HG02571 (cell line): Measurements from ENCODE around the gene SLC12A3.
"Not testable (repeated sequence)": the region's sequence is repeated elsewhere in the genome, so short reads cannot be mapped to it uniquely, and the experiment has no call there.

Source experiments
- ATAC-seq: cut with Tn5 transposase; IDR thresholded peaks from one replicate; pipeline ENCODE4 v1.9.1; 2021; ENCODE audit warnings: mild to moderate bottlenecking, moderate library complexity; ENCODE audit not compliant: unreplicated experiment

The SLC12A3 gene

DNA sequence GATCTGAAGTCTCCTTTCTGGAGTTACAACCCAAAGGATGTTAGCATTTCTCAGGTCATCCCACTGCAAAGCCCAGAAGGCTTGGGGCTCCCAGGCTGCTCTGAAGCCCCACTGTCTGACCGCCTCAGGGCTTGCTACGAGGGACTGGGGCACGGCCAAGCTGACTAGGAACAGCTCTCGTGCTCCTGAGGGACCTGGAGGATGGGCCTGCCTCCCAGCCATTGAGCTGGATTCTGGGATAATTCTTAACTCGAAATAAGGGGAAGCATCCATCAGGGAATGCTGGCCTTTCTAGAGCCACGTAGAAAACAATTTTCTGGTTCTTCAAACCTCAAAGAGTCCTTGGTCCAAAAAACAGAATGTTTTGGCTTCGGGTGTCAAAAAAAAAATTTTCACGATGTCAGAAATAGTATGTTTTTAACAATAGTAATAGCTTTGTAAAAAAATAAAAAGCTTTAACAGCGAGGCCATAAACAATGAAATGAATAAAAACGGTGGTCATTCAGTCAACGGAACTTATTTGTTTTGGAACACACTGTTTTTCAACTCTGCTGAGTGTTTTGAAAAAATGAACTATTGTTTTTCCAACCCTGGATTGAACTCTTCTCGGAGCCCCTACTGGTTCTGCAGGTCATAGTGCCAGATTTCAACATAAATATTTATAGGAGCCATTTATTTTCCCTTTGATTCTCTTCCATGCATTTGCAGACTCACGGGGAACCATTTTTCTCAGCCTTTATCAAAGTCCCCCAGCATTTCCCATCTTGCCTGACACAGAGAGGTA is 50.5 kb downstream of the SLC12A3 start:
- ATAC-seq, result no peak

- ATAC-seq, result peak; percentile 51
Measured at GRCh38 chr16:56916571-56917403, 51.8 kb downstream of the SLC12A3 start.

DNA sequence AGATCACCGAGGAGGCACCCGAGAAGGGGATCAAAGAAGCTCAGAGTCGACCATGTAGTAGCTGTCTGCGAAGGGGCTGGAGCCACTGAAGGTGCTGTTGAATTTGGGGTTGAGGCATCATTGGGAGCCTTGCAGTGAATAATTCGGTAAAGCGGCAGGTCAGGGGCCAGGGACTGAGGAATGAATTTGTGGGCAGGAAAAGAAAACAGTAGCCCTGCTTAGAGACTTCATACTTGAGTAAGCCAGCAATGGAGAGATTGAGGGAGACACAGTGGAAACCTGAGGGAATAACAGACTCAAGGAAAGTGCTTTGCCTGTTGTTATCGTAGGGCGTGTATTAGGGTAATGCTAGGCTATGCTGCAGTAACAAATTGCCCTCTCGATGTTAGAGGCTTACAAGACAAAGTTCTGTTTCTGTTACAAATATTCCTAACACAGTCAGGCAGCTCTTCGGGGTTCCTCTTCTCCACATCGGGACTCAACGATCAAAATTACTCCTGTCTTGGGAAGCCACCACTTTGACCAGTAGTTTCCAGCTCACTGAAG is 53.5 kb downstream of the SLC12A3 start:
- ATAC-seq, result no peak

DNA sequence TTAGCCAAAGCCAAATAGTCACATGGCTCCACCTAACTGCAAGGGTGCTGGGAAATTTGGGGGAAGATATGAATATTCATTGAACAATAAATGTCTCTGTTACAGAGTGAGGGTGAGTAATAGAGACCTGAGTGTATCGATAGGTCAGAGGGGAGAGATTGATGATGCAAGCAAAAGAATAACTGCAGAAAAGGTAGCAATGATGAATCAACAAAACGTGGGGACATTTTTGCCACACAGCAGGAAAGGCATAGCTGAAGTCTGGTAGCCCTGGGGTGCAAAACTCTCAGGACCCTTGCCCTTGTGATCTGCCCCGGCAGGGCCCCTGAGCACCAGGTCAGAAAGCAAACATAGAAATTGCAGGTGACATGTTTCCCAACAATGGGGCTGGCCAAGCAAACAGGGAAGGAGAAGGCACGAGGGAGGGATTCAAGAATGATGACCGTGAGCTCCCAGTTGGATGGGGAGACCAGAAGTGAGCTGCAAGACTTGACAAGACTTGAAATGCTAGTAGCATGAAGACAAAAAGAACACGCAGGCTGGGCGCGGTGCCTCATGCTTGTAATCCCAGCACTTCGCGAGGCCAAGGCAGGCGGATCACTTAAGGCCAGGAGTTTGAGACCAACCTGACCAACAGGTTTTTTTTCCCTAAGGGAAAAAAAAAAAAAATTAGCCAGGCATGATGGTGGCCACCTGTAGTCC is 54.2 kb downstream of the SLC12A3 start:
- no peak for ATAC-seq

- no peak for ATAC-seq
Measured at GRCh38 chr16:56921571-56921970, 56.6 kb downstream of the SLC12A3 start.

DNA sequence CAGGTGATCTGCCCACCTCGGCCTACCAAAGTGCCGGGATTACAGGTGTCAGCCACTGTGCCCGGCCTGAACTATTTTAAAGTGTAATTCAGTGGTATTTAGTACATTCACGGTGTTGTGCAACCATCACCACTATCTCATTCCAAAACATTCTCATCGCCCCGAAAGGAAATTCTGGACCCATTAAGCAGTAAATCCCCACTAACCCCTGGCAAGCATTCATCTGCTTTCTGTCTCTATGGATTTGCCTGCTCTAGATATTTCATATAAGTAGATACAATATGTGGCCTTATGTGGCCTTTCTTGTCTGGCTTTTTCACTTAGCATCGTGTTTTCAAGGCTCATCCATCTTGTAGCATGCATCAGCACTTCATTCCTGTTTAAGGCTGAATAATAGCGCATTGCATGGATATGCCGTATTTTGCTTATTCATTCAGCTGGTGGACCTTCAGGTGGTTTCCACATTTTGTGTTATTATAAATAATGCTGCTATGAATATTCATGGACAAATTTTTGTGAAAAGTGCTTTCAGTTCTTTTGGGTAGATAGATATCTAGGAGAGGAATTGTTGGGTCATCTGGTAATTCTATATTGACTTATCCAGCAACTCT is 58.6 kb downstream of the SLC12A3 start:
- ATAC-seq, result no peak

GRCh38 chr16:56927471-56927870 is 62.5 kb downstream of the SLC12A3 start:
- ATAC-seq, result no peak

- no peak for ATAC-seq
Measured at GRCh38 chr16:56929639-56930038, 64.6 kb downstream of the SLC12A3 start.

DNA sequence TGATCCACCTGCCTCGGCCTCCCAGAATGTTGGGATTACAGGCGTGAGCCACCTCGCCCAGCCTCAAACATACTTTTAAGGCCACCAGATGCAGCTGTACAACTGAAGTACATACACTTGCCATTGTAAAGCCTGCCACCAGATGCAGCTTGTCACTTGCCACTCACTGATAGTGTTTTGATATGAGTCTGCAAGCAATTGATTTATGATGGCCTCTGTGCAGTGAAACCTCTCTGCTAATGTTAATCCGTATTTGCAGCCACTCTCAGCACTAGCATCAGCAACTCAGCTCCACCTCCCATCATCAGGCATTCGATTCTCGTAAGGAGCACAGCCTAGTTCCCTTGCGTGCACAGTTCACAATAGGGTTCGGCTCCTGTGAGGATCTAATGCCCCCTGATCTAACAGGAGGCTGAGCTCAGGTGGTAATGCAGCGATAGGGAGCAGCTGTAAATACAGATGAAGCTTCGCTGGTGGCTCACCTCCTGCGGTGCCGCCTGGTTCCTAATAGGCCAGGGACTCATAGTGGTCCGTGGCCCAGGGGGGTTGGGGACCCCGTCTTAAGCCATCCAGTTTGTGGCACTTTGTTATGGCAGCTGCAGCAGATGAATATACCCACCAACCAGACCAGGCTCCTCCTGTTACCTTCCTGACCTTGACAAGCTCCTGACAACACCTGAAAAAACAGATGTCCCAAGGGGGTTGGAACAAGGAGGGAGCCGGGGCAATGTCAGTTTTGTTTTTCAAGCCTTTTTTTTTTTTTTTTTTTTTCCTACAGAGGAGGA is 65.7 kb downstream of the SLC12A3 start:
- no peak for ATAC-seq

- ATAC-seq, result peak; percentile 39
Measured at GRCh38 chr16:56931271-56931891, 66.4 kb downstream of the SLC12A3 start.

DNA sequence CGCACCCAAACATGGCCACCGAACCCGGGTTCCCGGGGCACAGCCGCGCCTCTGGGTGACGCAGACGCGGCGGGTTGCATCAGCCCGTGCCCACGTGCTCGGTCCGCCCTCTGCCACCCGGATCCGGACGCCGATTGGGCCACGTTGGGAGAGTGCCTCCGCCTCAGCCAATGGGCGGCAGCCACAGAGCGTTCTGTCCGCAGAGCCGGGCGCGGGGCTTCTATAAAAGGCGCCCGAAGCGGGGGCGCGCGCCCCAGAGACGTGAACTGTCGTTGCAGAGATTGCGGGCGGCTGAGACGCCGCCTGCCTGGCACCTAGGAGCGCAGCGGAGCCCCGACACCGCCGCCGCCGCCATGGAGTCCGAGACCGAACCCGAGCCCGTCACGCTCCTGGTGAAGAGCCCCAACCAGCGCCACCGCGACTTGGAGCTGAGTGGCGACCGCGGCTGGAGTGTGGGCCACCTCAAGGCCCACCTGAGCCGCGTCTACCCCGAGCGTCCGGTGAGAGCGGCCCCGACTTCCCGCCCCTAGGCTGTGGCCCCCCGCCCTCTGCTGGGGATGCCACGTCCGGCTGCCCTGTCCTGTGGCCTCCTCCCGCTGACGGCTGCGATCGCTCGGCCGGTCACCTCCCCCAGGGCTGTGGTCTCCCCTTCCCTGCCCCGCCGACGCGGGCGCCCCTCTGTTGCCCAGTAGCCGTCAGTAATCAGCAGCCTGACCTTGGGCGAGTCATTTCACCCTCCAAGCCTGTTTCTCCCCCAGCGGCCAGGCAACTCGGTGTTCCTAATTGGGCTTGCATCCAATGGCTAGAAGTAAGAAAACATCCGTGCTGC is 67.1 kb downstream of the SLC12A3 start, which contains the start of gene HERPUD1:
TSS of gene HERPUD1 (plus strand) at position 251 of the 829 bp plus-strand sequence. CDS start at position 354, 103 bp downstream.
- ATAC-seq, result peak; percentile 86

DNA sequence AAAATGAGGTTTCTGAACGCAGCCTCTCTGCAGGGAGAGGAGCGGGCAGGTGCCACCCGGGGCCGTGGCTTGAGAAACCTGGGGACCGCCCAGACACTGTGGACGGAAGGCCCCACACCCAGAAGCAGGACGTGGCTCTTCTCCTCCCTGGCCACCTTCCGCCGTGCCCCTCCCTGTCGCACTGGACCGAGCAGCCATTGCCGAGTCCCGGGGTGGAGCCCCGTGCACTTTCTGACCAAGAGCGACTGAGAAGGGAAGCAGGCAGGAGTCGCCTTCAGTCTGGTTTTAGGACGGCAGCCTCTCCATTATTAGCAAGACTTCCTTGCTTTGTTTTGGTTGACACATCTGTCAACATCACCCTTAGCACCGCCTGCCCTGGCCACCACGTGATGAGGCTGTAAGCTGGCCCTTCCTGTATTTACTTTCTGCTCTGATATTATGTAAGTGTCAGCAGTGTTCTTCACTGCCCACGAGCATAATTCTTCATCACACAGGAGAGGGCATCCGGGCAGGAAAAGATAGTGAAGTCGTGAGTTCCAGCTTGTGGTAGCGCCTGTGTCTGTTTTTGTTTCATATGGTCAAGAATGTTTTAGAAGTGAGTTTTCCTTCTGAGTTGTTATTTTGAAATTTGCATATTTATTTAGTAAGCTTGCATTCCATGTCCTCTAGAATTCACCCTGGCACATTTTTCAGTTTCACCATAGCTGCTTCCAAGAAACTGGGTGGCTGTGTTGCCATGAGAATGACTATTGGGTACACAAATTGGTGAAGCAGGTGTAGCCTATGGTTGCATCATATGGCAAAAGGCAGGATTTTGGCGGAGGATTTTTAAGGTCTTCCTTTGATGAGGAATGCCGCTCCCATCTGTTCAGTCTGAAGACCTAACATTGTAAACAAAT is 68.0 kb downstream of the SLC12A3 start:
- no peak for ATAC-seq

GRCh38 chr16:56933828-56934598 is 69.0 kb downstream of the SLC12A3 start:
- no peak for ATAC-seq

DNA sequence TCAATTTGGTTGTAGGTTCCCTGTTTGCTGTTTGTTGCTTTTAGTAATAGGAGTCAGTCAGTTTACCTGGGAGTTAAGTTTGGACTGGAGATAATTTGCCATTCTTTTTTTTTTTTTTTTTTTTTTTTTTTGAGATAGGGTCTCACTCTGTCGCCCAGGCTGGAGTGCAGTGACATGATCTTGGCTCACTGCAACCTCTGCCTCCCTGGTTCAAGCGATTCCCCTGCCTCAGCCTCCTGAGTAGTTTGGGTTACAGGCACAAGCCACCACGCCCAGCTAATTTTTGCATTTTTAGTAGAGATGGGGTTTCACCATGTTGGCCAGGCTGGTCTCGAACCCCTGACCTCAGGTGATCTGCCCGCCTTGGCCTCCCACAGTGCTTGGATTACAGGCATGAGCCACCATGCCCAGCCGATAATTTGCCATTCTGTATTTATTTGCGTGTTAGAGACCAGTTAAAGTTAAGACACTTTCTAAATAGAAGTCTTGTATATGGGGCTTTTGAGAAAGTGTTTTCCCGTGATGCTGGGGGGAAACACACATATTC is 69.7 kb downstream of the SLC12A3 start:
- not testable (repeated sequence) for ATAC-seq

DNA sequence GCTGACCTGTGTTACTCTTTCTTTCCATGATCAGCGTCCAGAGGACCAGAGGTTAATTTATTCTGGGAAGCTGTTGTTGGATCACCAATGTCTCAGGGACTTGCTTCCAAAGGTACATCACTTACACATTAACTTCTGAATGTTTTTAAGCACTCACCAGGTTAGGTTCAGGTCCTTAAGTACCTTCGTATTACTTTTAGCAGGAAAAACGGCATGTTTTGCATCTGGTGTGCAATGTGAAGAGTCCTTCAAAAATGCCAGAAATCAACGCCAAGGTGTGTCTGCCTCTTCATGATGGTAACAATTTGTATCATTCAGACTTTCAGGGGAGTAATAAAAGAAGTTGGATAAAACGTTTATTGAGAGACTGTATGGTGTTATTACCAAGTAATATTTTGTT is 70.2 kb downstream of the SLC12A3 start:
- ATAC-seq, result no peak

DNA sequence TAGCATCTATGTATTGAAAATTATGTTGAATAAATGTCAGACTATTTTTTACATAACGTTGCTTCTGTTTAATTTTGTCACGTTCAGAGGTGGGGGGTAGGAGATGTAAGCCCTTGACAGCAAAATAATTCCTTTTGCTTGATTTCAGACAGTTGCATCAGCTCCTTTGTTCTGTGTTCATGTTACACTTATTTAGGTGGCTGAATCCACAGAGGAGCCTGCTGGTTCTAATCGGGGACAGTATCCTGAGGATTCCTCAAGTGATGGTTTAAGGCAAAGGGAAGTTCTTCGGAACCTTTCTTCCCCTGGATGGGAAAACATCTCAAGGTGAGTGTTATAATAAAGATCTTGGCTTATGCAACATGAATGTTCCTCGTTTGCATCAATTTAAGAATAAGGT is 71.5 kb downstream of the SLC12A3 start:
- no peak for ATAC-seq
